HG02973 (cell line): Measurements from ENCODE around the gene EFHD2.
A peak's percentile ranks its signal among the peaks of the same experiment; 100 is the strongest.
"Not testable (repeated sequence)": the region's sequence is repeated elsewhere in the genome, so short reads cannot be mapped to it uniquely, and the experiment has no call there.

Experiments
- ATAC-seq: cut with Tn5 transposase; IDR thresholded peaks from one replicate; pipeline ENCODE4 v1.9.1; 2021; ENCODE audit warnings: moderate library complexity; ENCODE audit not compliant: unreplicated experiment

Gene EFHD2

GRCh38 chr1:15411593-15412137 is 2.0 kb downstream of the EFHD2 start:
- peak; percentile 31 for ATAC-seq

DNA sequence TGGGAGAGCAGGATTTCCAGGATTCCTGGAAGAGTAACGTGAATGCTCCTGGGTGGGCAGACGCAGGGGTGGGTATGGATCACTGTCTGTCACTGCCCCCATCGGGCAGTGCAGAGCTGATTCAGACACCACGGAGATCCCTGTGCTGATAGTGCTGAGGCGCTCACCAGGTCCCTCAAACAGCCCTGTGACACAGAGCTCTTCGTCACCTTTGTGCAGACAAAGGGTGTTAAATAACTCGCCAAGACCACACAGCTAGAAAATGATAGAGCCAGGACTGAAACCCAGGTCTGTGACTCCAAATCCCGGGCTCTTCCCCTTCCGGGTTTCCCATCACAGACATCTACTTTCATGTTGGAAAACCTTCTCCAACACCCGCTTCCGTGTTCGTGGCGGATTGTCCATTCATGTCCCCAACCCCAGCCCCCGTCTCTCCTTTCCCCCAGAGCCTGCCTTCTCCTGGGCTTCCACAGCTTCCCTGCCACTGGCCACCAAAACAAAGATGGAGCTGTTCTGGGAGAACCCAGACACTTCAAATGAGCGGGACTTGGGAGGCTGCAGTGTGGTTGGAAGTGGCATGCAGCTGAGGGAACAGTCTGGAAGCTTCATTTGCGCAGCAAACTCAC is 2.6 kb downstream of the EFHD2 start:
- ATAC-seq: no peak

- no peak for ATAC-seq
Measured at GRCh38 chr1:15412843-15413242, 3.2 kb downstream of the EFHD2 start.

DNA sequence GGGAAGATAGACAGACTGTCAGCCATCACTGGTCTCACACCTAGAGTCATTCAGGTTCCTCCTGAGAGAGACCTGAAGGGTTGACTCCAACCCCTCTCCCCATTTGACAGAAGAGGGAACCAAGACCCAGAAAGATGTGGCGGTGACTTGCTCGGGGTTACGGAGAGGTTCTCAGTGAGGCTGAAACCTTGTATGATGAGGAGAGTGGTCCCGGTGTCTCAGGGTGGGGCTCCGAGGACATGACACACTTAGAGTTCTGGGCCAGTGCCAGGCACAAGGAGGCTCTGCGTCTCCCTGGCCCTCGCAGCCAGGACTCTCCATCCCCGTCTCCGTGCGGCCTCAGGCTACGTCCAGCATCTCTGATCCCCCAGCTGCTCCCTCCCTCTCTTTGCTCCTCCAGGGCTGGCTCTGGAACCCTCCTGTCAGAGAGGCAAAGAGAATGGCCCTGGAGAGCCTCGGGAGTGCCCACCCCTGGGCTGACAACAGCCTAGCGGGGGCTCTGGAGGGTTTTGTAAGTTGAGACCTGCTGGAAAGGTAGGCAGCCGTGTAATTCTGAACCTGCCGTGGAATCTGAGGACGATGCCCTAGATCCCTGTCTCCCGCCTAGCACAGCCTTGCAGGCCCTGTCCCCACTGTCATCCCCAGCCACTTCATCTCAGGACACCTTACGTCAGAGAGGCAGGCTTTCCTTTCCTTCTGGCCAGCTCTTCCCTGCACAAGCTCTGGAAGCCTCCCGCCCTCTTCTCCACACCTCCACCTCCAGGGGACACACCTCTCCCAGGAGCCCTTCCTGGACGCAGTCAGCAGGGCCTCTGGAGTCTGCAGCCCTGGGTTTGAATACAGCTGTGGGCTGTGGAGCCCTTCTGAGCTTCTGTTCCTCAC is 4.1 kb downstream of the EFHD2 start:
- ATAC-seq: no peak

DNA sequence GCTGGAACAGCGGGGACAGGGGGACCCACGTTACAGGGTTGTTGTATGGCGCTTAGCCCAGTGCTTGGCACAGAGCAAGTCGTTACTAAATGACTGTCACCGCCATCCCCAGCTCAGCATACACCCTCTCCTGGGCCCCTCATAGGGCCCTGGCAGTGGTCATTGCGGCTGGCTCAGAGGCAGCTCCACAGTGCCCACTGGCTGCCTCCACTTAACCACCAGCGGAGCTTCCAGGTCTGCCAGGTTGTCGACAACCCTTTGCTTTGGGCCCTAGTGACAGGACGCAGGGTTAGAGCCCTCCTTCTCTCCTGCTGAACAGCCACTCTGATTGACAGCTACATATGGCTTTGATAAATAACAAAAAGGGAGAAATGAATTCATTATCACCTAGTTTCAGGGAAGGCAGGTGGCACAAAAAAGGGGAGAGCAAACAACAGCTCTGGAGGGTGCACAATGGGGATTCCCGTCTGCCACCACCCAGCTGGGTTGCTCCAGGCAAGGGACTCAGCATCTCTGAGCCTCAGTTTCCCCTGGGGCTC is 4.8 kb downstream of the EFHD2 start:
- no peak for ATAC-seq

DNA sequence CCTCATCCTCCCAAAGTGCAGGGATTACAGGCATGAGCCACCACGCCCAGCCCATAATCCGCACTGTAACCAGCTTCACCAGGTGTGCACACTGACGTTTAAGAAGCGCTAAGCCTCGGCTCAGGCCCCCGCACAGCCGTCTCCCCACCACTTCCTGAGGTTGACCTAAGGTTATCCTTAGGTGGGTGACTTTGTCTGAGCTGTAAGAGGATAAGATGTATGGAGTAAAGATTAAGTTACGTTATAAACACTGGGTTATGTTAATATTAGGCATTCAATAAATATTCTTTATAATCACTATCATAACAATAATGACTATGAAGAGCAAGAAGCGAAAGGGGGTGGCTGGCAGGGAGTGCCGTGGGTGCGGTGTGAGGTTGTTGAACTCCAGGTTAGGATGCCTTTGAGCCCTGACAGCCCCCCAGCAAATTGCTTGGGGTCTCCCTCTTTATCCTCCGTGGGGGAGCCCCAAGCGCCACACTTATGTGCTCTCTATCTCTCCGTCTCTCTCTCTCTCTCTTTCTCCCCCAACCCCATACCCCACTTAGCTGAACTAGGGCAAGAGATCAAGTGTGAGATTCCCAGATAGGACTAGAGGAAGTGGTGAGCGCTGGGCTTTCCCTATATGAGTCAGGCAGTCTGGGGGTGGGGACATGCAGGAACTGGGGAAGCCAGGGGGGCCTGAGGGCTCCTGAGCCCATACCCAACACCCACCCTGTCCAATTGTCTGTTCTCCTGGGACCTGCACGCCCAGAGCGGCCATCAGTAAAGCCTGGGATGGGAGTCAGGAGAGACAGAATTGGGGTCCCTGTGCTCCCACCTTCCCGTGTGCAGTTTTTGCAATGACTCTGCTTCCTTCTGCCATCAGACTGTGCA is 7.6 kb downstream of the EFHD2 start:
- peak; percentile 34 for ATAC-seq

- no peak for ATAC-seq
Measured at GRCh38 chr1:15418806-15419515, 9.3 kb downstream of the EFHD2 start.

DNA sequence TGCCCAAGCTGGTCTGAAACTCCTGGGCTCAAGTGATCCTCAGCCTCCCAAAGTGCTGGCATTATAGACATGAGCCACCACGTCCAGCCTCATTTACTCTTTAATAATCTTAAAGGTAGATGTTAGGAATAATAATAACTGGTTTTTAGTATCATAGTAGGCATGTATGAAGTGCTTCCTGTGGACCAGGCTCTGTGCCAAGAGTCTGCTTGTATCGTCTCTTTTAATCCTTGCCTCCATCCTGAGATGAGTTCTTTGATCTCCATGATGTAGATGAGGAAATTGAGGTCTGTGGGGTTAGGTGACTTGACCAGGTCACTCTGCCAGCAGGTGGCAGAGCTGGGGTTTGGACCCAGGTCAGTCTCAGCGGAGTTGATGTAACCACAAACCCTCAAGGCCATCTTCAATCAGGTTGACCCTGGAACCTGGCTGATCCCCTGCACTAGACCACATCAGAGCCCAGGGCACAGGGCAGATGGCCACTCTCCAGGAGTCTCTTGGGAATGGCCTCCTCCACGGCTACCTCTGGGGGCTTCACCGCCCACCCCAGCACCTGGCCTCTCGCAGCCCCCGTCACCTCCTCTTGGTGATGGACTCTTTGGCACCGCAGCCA is 11.3 kb downstream of the EFHD2 start:
- no peak for ATAC-seq

DNA sequence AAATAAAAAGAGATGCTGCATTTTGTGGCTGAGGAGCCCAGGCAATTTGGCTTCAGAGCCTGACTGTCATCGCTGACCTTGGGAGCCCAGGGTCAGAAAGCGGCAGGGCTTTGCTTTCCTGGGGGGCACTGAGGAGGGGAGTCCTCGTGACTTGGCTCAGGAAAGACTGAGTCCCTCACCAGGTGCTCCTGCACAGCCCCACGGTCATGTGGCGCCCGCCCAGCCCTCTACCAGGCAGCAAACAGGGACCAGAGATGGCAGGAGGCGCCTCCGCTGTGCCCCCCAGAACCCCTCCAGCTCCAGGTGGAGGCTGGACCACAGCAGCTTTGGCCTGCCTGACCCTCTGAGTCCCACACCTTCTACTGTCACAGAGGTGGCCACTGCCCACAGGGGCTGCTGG is 13.2 kb downstream of the EFHD2 start:
- no peak for ATAC-seq

DNA sequence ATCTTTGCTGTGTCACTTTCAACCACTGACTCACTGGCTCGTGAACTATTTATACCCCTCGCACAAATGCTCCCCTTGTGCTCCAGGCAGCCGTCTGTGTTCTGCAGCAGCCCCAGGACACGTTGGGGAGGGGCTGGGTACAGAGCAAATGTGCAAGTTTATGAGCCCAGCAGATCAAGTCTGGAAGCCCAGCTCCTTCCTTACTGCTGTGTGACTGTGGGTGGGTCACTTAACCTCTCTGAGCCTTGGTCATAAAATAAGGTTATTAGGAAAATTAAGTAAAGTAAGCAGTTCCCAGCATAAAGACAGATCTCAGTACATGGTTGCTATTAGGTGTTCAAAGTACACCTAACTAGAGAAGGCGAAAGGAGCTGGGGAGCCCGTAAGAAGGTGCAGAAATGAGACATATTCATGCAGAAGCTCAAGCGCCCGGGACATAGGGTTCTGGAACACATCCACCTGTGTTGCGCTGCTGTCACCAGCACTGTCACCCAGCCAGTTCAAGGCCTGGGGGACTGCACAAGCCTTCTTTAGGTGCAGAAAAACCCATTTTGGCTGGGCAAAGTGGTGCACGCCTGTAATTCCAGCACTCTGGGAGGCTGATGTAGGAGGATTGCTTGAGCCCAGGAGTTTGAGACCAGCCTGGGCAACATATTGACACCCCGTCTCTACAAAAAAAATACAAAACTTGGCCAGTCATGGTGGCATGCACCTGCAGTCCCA is 13.8 kb downstream of the EFHD2 start:
- no peak for ATAC-seq

GRCh38 chr1:15424146-15424667 is 14.5 kb downstream of the EFHD2 start:
- no peak for ATAC-seq

DNA sequence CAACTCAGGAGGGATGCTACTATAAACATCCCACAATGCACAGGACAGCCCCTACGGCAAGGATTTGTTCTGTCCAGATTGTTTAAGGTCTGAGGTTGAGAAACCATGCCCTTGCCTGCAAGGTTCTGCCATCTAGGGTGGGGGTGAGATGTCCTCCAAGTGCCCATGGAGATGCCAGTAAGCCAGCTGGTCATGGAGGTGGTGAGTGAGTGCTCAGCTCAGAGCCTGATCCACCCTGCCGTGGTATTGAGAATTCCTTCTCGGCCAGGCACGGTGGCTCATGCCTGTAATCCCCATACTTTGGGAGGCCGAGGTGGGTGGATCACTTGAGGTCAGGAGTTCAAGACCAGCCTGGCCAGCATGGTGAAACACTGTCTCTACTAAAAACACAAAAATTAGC is 15.3 kb downstream of the EFHD2 start:
- no peak for ATAC-seq

DNA sequence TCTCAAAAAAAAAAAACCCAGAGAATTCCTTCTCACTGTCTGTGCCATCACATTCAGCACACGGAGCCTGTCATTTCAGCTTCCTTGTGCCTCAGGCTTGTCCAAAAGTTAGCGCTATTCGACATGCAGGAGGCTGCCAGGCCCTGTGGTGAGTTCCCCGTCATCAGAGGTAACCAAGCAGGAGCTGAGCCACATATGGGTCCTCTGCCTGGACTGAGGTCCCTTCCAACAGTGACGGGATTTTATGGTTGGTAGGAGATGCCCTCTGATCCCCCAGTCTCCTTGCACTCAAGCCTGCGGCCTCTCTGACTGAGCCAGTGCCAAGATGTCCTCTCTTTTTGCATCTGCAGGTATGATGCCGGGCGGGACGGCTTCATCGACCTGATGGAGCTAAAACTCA is 15.8 kb downstream of the EFHD2 start:
- no peak for ATAC-seq

GRCh38 chr1:15425958-15426357 is 16.3 kb downstream of the EFHD2 start:
- no peak for ATAC-seq

- no peak for ATAC-seq
Measured at GRCh38 chr1:15426492-15427279, 17.0 kb downstream of the EFHD2 start.

GRCh38 chr1:15427280-15427666 is 17.6 kb downstream of the EFHD2 start:
- ATAC-seq: no peak

DNA sequence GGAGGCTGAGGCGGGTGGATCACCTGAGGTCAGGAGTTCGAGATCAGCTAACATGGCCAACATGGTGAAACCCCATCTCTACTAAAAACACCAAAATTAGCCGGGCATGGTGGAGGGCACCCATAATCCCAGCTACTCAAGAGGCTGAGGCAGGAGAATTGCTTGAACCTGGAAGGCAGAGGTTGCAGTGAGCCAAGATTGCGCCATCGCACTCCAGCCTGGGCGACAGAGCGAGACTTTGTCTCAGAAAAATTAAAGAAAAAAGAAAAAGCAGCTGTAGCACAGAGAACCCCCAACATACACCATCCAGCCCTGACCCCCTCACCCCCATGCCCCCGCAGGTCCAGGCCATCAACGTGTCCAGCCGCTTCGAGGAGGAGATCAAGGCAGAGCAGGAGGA is 18.6 kb downstream of the EFHD2 start:
- ATAC-seq: not testable (repeated sequence)

GRCh38 chr1:15428815-15429435 is 19.2 kb downstream of the EFHD2 start:
- no peak for ATAC-seq
